SK-N-SH treated with all-trans-retinoic acid at 6 μM for 48 hours (cell line): ENCODE results near the gene NUDT4B.
"Not testable (repeated sequence)": the region's sequence is repeated elsewhere in the genome, so short reads cannot be mapped to it uniquely, and the experiment has no call there.

Experiments
- ARNTL ChIP-seq: fragments of 450-650 bp; formaldehyde crosslinking; IDR thresholded peaks from 2 replicates; pipeline ENCODE4 v1.5.0; 2020; ENCODE audit warnings: low read depth, mild to moderate bottlenecking, moderate library complexity, borderline replicate concordance
- BACH2 ChIP-seq: fragments of 250-450 bp; sonication (Bioruptor Pico); IDR thresholded peaks from 2 replicates; pipeline ENCODE4 v1.9.0; 2021; ENCODE audit warnings: mild to moderate bottlenecking, borderline replicate concordance
- CSDC2 ChIP-seq: fragments of 250-450 bp; sonication (Bioruptor Pico); IDR thresholded peaks from 2 replicates; pipeline ENCODE4 v1.5.0; 2020; ENCODE audit warnings: mild to moderate bottlenecking, moderate library complexity
- ISL1 ChIP-seq: fragments of 250-450 bp; sonication (Bioruptor Pico); IDR thresholded peaks from 2 replicates; pipeline ENCODE4 v2.1.2; 2022; ENCODE audit warnings: mild to moderate bottlenecking, moderate library complexity
- PPARA ChIP-seq: fragments of 250-450 bp; sonication (Bioruptor Pico); IDR thresholded peaks from 2 replicates; pipeline ENCODE4 v1.5.0; 2020; ENCODE audit warnings: mild to moderate bottlenecking, borderline replicate concordance
- TOX ChIP-seq: fragments of 250-450 bp; sonication (Bioruptor Pico); IDR thresholded peaks from 2 replicates; pipeline ENCODE4 v1.8.0; 2021; ENCODE audit warnings: mild to moderate bottlenecking, moderate library complexity, borderline replicate concordance
- ZFP3 ChIP-seq: fragments of 250-450 bp; sonication (Bioruptor Pico); IDR thresholded peaks from 2 replicates; pipeline ENCODE4 v1.5.0; 2020; ENCODE audit warnings: mild to moderate bottlenecking, moderate library complexity
- ZFP30 ChIP-seq: fragments of 450-650 bp; formaldehyde crosslinking; IDR thresholded peaks from 2 replicates; pipeline ENCODE4 v1.5.0; 2022; ENCODE audit warnings: mild to moderate bottlenecking, moderate library complexity
- ZNF565 ChIP-seq: fragments of 450-650 bp; formaldehyde crosslinking; conservative IDR thresholded peaks from 2 replicates; pipeline ENCODE4 v1.5.0; 2020; ENCODE audit warnings: low read depth, mild to moderate bottlenecking, moderate library complexity
- TF ChIP-seq, protein P1 (sequence below): fragments of 250-450 bp; sonication (Bioruptor Pico); IDR thresholded peaks from 2 replicates; pipeline ENCODE4 v1.8.0; 2020; ENCODE audit warnings: mild to moderate bottlenecking, moderate library complexity, borderline replicate concordance
- TF ChIP-seq, protein P2 (sequence below): fragments of 250-450 bp; sonication (Bioruptor Pico); IDR thresholded peaks from 2 replicates; pipeline ENCODE4 v1.5.1; 2020; ENCODE audit warnings: low read depth, mild to moderate bottlenecking, moderate library complexity
- TF ChIP-seq, protein P3 (sequence below): fragments of 250-450 bp; sonication (Bioruptor Pico); IDR thresholded peaks from 2 replicates; pipeline ENCODE4 v1.5.1; 2021; ENCODE audit warnings: mild to moderate bottlenecking, moderate library complexity
- TF ChIP-seq, protein P4 (sequence below): fragments of 250-450 bp; sonication (Bioruptor Pico); IDR thresholded peaks from 2 replicates; pipeline ENCODE4 v1.8.0; 2021; ENCODE audit warnings: low read depth, mild to moderate bottlenecking, moderate library complexity, borderline replicate concordance

DNA sequence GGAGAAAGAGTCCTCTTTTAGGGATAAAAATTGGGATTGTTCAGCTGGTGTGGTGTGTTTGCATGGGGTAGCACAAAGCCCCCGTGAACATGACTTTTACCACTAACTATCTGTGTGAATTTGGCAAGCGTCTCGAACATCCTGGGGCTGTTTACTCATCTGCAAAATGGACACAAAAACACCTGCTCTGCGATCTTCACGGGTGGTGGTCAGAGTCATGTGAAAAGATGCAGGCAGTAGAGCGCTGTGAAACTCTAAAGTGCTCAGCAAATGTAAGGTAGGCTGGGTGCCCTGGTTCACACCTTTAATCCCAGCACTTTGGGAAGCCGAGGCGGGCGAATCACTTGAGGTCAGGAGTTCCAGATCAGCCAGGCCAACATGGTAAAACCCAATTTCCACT lies 27.7 kb upstream of the NUDT4B start:
- not testable (repeated sequence) for TF ChIP-seq ZFP3 (CRISPR knock-in tag); PPARA (CRISPR knock-in tag); CSDC2; ISL1 (CRISPR knock-in tag); BACH2 (CRISPR knock-in tag); TOX; ARNTL (CRISPR knock-in tag); ZFP30; ZNF565 (CRISPR knock-in tag)
- TF ChIP-seq, protein P1, sequence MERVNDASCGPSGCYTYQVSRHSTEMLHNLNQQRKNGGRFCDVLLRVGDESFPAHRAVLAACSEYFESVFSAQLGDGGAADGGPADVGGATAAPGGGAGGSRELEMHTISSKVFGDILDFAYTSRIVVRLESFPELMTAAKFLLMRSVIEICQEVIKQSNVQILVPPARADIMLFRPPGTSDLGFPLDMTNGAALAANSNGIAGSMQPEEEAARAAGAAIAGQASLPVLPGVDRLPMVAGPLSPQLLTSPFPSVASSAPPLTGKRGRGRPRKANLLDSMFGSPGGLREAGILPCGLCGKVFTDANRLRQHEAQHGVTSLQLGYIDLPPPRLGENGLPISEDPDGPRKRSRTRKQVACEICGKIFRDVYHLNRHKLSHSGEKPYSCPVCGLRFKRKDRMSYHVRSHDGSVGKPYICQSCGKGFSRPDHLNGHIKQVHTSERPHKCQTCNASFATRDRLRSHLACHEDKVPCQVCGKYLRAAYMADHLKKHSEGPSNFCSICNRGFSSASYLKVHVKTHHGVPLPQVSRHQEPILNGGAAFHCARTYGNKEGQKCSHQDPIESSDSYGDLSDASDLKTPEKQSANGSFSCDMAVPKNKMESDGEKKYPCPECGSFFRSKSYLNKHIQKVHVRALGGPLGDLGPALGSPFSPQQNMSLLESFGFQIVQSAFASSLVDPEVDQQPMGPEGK = not testable (repeated sequence)
- TF ChIP-seq, protein P2, sequence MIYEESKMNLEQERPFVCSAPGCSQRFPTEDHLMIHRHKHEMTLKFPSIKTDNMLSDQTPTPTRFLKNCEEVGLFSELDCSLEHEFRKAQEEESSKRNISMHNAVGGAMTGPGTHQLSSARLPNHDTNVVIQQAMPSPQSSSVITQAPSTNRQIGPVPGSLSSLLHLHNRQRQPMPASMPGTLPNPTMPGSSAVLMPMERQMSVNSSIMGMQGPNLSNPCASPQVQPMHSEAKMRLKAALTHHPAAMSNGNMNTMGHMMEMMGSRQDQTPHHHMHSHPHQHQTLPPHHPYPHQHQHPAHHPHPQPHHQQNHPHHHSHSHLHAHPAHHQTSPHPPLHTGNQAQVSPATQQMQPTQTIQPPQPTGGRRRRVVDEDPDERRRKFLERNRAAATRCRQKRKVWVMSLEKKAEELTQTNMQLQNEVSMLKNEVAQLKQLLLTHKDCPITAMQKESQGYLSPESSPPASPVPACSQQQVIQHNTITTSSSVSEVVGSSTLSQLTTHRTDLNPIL (CRISPR knock-in tag) = not testable (repeated sequence)
- TF ChIP-seq, protein P3, sequence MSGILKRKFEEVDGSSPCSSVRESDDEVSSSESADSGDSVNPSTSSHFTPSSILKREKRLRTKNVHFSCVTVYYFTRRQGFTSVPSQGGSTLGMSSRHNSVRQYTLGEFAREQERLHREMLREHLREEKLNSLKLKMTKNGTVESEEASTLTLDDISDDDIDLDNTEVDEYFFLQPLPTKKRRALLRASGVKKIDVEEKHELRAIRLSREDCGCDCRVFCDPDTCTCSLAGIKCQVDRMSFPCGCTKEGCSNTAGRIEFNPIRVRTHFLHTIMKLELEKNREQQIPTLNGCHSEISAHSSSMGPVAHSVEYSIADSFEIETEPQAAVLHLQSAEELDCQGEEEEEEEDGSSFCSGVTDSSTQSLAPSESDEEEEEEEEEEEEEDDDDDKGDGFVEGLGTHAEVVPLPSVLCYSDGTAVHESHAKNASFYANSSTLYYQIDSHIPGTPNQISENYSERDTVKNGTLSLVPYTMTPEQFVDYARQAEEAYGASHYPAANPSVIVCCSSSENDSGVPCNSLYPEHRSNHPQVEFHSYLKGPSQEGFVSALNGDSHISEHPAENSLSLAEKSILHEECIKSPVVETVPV (CRISPR knock-in tag) = not testable (repeated sequence)
- TF ChIP-seq, protein P4, sequence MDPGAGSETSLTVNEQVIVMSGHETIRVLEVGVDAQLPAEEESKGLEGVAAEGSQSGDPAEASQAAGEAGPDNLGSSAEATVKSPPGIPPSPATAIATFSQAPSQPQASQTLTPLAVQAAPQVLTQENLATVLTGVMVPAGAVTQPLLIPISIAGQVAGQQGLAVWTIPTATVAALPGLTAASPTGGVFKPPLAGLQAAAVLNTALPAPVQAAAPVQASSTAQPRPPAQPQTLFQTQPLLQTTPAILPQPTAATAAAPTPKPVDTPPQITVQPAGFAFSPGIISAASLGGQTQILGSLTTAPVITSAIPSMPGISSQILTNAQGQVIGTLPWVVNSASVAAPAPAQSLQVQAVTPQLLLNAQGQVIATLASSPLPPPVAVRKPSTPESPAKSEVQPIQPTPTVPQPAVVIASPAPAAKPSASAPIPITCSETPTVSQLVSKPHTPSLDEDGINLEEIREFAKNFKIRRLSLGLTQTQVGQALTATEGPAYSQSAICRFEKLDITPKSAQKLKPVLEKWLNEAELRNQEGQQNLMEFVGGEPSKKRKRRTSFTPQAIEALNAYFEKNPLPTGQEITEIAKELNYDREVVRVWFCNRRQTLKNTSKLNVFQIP = not testable (repeated sequence)
